ENCODE results near the gene ATP6V0C. TPM values are rescaled to one million over a fixed set of nuclear protein-coding genes. Genes with fewer than 3 reads are reported as not detected.

ATP6V0C gene
- total RNA-seq, 2 donors from 2014 or later = 94.4 to 127 TPM

Other genes starting within 250 kb of the ATP6V0C start
- gene RNPS1, start 245.8 kb upstream of the ATP6V0C start, total RNA-seq = 100 to 1,000 TPM; 289 to 296 TPM
- 1 to 10 TPM; 1.6 to 9.1 TPM for gene ABCA3, start 173.2 kb upstream of the ATP6V0C start, total RNA-seq
- 100 to 1,000 TPM in 1 of 2 donors, 10 to 100 TPM in 1; 64.8 to 111 TPM for gene CCNF, start 84.5 kb upstream of the ATP6V0C start, total RNA-seq
- gene TEDC2, start 53.8 kb upstream of the ATP6V0C start, total RNA-seq = 10 to 100 TPM; 20.9 to 32.3 TPM
- gene NTN3, start 42.7 kb upstream of the ATP6V0C start, total RNA-seq = not detected
- gene TBC1D24, start 38.8 kb upstream of the ATP6V0C start, total RNA-seq = 10 to 100 TPM in 1 of 2 donors, 1 to 10 TPM in 1; 7.8 to 10.6 TPM
- 10 to 100 TPM; 37.0 to 37.2 TPM for gene AMDHD2, start 6.4 kb downstream of the ATP6V0C start, total RNA-seq
- under 1 TPM in 1 of 2 donors, not detected in 1; 0.50 TPM for gene CEMP1, start 17.5 kb downstream of the ATP6V0C start, total RNA-seq
- gene PDPK1, start 24.1 kb downstream of the ATP6V0C start, total RNA-seq = 10 to 100 TPM; 36.5 to 57.6 TPM
- gene KCTD5, start 168.6 kb downstream of the ATP6V0C start, total RNA-seq = 10 to 100 TPM; 27.8 to 46.9 TPM
- gene PRSS27, start 206.3 kb downstream of the ATP6V0C start, total RNA-seq = 1 to 10 TPM; 1.3 to 3.2 TPM
- 100 to 1,000 TPM; 624 to 790 TPM for gene SRRM2, start 238.7 kb downstream of the ATP6V0C start, total RNA-seq

Measured in activated naive CD4-positive, alpha-beta T cell treated with anti-CD3 and anti-CD28 coated beads, Interleukin-2, amount 50 U/mL, for 72 hours (primary cell).